Measurements from ENCODE around the gene GPER1. TPM values are rescaled to one million over a fixed set of nuclear protein-coding genes. Genes with fewer than 3 reads are reported as not detected.

Gene GPER1
- total RNA-seq, 4 donors from 2014 or later = 4.2 to 8.9 (median 6.0) TPM

DNA sequence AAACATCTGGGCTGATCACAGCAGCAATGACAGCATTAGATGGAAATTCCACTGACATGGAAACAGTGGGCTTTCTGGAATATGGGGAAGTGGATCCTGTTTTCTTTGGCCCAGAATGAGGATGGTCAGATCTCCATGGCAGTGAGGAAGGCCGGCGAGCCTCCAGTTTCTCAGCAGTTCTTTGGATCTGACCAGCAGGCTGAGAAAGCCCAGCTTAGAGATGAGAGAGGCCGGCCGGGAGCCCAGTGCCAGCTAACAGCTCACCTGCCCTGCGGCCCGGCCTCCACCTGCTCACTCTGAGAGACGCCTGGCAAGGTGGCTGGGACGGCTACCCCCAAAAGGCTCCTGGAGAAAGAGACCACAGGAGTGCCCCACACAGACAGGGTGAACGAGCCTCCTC is 24.2 kb downstream of the GPER1 start:
- TF ChIP-seq, protein P1, sequence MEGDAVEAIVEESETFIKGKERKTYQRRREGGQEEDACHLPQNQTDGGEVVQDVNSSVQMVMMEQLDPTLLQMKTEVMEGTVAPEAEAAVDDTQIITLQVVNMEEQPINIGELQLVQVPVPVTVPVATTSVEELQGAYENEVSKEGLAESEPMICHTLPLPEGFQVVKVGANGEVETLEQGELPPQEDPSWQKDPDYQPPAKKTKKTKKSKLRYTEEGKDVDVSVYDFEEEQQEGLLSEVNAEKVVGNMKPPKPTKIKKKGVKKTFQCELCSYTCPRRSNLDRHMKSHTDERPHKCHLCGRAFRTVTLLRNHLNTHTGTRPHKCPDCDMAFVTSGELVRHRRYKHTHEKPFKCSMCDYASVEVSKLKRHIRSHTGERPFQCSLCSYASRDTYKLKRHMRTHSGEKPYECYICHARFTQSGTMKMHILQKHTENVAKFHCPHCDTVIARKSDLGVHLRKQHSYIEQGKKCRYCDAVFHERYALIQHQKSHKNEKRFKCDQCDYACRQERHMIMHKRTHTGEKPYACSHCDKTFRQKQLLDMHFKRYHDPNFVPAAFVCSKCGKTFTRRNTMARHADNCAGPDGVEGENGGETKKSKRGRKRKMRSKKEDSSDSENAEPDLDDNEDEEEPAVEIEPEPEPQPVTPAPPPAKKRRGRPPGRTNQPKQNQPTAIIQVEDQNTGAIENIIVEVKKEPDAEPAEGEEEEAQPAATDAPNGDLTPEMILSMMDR (IDR thresholded peaks at IDR 0.05; ENCODE audit: low read depth) = no peak

DNA sequence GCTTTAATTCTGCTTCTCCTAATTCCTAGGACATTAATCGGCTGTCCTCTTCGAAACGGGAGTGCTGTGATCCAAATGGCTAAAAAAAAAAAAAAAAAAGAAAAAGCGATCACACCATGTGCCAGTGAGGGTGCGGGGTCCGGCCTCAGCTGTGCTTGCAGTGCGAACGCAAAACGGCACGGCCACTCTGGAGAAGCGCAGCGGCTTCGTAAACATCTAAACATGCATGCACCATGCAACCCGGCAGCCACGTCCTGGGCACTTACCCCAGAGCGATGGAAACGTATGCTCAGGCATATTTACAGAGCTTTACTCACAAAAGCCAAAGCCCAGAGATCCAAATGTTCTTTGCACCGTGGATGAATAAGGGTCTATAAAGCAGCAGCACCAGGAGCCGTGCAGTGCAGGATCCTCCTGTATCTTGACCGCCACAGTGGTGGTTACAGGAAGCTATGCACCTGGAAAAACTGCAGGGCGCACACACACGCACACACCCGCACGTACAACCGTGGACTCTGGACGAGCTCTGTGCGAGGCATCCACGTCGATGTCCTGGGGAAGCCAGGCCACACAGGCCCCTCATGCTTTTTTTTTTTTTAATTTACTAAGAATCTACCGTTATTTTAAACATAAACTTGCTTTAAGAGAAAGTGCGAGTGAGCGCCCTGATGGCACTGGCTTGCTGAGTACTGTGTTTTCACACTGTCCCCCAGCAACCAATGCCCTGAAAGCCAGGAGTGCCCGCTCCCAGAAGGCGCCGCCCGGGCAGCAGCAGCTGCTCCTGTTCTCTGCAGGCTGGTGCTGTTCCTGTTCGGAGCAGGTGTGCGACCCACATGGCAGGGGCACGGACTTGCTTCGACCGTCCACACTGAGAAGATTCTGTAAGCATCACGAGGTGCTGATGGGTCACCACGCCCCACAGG is 25.0 kb downstream of the GPER1 start:
- TF ChIP-seq, protein P1 (IDR thresholded peaks at IDR 0.05; ENCODE audit: low read depth) = no peak

DNA sequence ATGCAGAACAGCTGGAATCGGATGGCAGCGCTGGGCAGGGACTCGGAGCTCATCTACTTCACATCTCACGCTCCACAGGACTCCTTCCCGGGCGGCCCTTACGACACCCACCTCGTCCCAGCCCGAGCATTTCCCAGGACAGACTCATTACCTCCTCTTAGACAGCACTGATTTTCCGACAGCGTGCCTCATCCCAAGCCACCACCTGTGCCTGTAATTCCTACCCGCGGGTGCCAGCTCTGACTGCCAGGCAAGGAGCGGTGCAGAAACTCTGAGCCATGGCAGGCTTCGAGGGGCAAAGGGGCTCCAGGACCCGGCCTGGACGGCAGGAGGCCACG is 25.6 kb downstream of the GPER1 start:
- TF ChIP-seq, protein P1 (IDR thresholded peaks at IDR 0.05; ENCODE audit: low read depth) = no peak

DNA sequence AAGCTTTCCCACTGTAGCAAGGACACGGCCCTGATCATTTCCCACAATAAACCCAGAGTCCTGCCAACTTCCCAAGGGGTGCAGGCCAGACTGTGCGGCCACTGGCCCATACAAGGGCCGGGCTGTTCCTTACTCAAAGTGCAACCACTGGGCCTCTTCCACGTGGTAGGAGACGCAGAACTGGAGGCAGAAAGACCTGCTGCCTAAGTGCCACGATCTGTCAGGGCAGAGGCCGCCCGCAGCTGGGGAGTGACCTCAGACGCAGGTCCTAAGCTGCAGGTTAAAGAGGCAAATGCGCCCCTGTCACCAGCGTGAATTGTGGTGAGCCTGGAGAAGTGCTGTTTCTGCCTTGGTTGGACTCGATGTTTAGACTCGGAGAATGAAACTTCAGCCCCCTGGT is 26.2 kb downstream of the GPER1 start:
- TF ChIP-seq, protein P1 (IDR thresholded peaks at IDR 0.05; ENCODE audit: low read depth) = no peak

DNA sequence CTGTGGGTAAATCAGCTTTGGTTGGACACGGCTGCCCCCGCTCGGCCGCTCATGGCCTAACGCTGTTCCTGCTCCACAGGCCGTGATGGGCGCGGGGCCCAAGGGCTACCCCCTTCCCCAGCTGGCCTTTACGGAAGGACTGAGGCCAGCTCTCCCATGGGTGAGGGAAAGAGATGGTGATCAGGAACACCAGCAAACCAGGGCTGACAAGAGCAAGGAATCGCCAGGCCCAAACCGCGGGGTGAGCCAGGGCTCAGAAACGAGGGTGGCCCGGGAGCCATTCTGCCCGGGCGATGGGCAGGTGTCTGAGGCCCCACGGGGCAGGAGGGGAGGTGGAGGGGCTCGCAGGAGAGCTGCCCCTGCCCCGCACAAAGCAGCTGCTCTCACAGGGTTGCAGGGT is 26.6 kb downstream of the GPER1 start:
- TF ChIP-seq, protein P1 (IDR thresholded peaks at IDR 0.05; ENCODE audit: low read depth) = no peak

DNA sequence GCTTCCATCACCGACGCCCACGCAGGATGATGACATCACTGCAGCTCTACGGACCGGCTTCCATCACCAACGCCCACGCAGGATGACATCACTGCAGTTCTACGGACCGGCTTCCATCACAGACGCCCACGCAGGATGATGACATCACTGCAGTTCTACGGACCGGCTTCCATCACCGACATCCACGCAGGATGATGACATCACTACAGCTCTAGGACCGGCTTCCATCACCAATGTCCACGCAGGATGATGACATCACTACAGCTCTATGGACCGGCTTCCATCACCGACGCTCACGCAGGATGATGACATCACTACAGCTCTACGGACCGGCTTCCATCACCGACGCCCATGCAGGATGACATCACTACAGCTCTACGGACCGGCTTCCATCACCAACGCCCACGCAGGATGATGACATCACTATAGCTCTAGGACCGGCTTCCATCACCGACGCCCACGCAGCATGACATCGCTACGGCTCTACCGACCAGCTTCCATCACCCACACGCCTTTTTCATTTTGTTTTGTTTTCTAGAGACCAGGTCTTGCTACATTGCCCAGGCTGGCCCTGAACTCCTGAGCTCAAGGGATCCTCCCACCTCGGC is 29.5 kb downstream of the GPER1 start:
- TF ChIP-seq, protein P1 (IDR thresholded peaks at IDR 0.05; ENCODE audit: low read depth) = no peak

DNA sequence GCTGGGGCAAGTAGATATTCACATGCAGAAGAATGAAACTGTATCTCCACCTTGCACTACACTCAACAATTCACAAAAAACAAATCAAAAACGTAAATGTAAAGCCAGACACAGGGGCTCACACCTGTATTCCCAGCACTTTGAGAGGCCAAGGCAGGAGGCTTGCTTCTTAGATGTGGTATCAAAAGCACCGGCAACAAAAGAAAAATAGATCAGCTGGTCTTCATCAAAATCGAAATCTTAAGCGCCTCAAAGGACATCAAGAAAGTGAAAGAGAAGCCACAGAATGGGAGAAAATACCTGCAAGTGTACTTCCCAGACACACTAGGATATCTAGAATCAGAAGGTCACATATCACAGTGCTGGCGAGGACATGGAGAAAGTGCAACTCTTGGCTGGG is 31.3 kb downstream of the GPER1 start:
- TF ChIP-seq, protein P1 (IDR thresholded peaks at IDR 0.05; ENCODE audit: low read depth) = no peak
